Activated CD4-positive, alpha-beta T cell treated with anti-CD3 and anti-CD28 coated beads, Interleukin-2, amount 10 ng/mL, durations not matched to agents 7 days and 5 days (primary cell): ENCODE data around the gene TP73. TPM values are rescaled to one million over a fixed set of nuclear protein-coding genes. Genes with fewer than 3 reads are reported as not detected.
A peak's percentile ranks its signal among the peaks of the same experiment; 100 is the strongest.

Experiments used
- CTCF ChIA-PET: fragments of 350-600 bp; sonication (Branson Sonifier 250); formaldehyde crosslinking; loops from one replicate; lab custom pipeline; 2021; ENCODE audit warnings: antibody characterized with exemption; lab: Charles Lee
- POLR2A ChIA-PET: fragments of 350-600 bp; sonication (Branson Sonifier 250); formaldehyde crosslinking; loops from one replicate; lab custom pipeline; 2021; ENCODE audit warnings: antibody characterized with exemption; lab: Charles Lee
- DNase-seq: peaks from one replicate; pipeline ENCODE4 v3.0.0-alpha.2; 2020
- H3K27ac Mint-ChIP-seq: one replicate; pipeline ENCODE4 v1.8.0; 2021; ENCODE audit warnings: mild to moderate bottlenecking, moderate library complexity, mixed read lengths
- H3K27me3 Mint-ChIP-seq: one replicate; pipeline ENCODE4 v1.8.0; 2021; ENCODE audit warnings: mixed read lengths
- H3K36me3 Mint-ChIP-seq: one replicate; pipeline ENCODE4 v1.8.0; 2021; ENCODE audit warnings: low read depth, mixed read lengths
- H3K4me1 Mint-ChIP-seq: one replicate; pipeline ENCODE4 v1.8.0; 2021; ENCODE audit warnings: mixed read lengths
- H3K4me3 Mint-ChIP-seq: one replicate; pipeline ENCODE4 v1.8.0; 2021; ENCODE audit warnings: mild to moderate bottlenecking, moderate library complexity, mixed read lengths
- H3K9me3 Mint-ChIP-seq: one replicate; pipeline ENCODE4 v1.8.0; 2021; ENCODE audit warnings: mixed read lengths
- total RNA-seq, 2 experiments: library from RNA; stranded (reverse); gene quantifications; one replicate each; pipeline ENCODE4 v1.2.3, GENCODE V29; 2021

TP73 gene
- total RNA-seq, 2 experiments from 2014 or later = 2.0 to 2.5 TPM

DNA sequence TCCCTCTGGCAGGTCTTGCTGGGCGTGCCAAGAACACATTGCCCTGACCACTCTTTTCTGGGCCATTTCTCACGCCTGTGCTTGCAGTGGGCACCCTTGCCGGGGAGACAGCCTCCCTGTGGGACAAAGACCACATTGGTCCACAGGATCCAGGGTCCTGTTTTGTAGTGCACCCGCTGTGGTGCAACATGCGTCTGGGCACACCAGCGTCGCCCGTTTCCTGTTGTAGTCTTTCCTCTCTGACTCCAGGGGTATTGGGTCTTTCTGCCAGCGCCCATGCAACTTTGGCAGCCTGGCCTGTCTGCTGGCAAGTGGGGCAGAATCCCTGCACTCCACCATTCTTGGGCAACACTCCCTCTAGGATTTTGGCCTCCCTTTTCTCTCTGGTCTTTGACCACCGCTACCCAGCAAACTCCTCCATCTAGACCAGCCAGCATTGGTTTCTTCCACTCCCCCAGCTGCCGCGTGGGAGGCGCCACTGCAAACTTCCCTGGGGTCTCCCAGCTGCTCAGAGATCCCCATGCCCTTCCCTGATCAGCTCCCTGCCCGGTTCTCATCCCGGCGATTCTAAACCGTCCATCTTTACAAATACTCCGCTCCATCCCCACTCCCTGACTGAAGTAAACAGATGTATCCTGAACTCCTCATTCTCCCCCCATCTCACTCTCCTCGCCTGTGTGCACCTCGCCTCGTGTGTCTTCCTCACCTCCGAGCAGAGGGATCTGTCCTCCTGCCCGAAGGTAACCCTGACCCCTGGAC lies 28.7 kb upstream of the TP73 start:
- ChIA-PET POLR2A (no interaction called here), CTCF (no interaction called here)
- Mint-ChIP-seq H3K9me3 (no peaks in the 10 kb centered on the region), H3K4me3 (peak overlapping the region; percentile 96), H3K27ac (peak overlapping the region; percentile 95), H3K4me1 (peaks cover 39% of the 10 kb centered on the region), H3K36me3 (peaks cover 7% of the 10 kb centered on the region), H3K27me3 (no peaks in the 10 kb centered on the region)
- DNase-seq = no peak

DNA sequence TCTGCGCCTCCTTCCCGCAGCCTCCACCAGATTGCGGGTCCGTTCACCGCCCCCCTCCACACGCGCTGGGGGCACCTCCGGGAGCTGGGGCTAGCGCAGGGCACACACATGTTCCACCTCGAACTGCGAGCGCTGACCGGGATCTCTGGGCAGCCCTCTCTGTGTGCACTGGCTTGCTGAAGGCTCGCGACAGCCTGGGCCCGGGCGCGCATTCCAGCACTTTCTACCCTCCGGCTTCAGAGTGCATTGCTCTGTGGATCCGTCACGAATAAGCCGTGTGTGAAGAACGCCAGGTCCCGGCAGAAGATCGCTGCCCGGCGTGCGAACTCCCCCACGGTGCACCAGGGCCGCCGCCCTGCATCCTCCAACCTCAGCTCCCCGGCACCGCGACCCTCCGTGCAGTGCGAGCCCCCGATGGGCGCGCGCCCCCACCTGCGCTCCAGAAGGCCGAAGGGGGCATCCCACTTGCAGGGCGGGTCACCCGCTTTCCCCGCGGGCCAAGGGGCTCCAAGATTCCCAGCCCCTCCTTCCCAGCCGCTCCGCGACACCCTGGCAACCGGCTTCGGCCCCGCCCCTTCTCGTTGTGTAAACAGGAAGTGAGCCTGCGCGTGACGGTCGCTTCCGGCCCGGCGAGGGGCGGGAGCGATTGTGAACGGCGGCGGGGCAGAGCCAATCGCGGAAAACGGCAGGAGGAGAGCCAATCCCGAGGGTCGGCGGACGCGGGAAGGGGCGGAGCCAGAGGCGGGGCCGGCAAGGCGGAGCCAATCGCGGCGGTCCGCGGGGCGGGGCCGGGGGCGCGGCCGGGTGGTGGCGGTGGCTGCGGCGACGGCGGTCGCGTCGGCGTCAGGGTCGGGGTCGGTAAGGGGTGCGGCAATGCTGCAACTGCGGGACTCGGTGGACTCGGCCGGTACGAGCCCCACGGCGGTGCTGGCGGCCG lies 27.8 kb upstream of the TP73 start, which contains the start of gene TPRG1L:
Gene TPRG1L, plus strand, starts transcription at position 816 of the 937 bp plus-strand sequence. Its CDS starts 58 bp downstream, at position 874.
- Mint-ChIP-seq H3K9me3 (no peaks in the 10 kb centered on the region), H3K27me3 (no peaks in the 10 kb centered on the region), H3K36me3 (peaks cover 9% of the 10 kb centered on the region), H3K27ac (peak within 1 kb of the TSS; percentile 95), H3K4me1 (peaks cover 34% of the 10 kb centered on the region), H3K4me3 (peak within 1 kb of the TSS; percentile 96)
- ChIA-PET POLR2A (no interaction called here), CTCF (no interaction called here)
- peak; percentile 98 for DNase-seq

DNA sequence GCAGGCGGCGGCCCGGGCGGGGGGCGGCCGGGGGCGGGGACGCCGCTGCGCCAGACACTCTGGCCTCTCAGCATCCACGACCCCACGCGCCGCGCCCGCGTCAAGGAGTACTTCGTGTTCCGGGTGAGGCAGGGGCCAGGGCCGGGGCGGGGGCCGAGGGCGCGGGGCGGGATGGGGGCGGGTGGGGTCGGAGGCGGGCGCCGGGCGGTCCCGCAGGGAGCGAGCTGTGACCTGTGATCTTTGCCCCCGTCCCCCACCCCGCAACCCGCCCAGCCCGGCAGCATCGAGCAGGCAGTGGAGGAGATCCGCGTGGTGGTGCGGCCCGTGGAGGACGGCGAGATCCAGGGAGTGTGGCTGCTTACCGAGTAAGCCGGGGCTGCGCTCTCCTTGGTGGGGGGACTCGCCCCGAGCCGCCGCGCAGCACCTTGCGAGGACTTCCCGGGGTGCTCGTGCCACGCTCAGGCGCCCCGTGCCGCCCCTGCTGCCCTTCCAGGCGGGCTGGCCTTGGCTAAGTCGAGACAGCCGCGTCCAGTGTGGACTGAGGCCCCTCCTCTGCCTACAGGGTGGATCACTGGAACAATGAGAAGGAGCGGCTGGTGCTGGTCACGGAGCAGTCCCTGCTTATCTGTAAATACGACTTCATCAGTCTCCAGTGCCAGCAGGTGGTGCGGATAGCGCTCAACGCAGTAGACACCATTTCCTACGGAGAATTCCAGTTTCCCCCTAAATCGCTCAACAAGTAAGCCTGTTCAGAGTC lies 27.0 kb upstream of the TP73 start:
- no peak for DNase-seq
- CTCF ChIA-PET = interaction anchor here (0.9 kb wide), 1 partner anchor 10 kb away, joined by 5 read pairs; no protein-coding TSS in a partner anchor
- Mint-ChIP-seq H3K27me3 (no peaks in the 10 kb centered on the region), H3K9me3 (no peaks in the 10 kb centered on the region), H3K4me3 (peak overlapping the region; percentile 96), H3K36me3 (peaks cover 11% of the 10 kb centered on the region), H3K4me1 (peaks cover 28% of the 10 kb centered on the region), H3K27ac (peak overlapping the region; percentile 95)
- POLR2A ChIA-PET = no interaction called here

- H3K9me3 Mint-ChIP-seq = no peaks in the 10 kb centered on the region
- peak overlapping the region; percentile 96 for H3K4me3 Mint-ChIP-seq
- peak overlapping the region; percentile 79 for H3K27ac Mint-ChIP-seq
- POLR2A ChIA-PET = no interaction called here
- H3K36me3 Mint-ChIP-seq = peaks cover 11% of the 10 kb centered on the region
- no peak for DNase-seq
- CTCF ChIA-PET = interaction anchor here (0.6 to 0.9 kb wide), 3 partner anchors 9 to 1654 kb away, joined by 3 to 5 read pairs (median 5); no protein-coding TSS in a partner anchor
- H3K4me1 Mint-ChIP-seq = peaks cover 28% of the 10 kb centered on the region
- H3K27me3 Mint-ChIP-seq = no peaks in the 10 kb centered on the region
Observed at GRCh38 chr1:3626025-3626424, 26.3 kb upstream of the TP73 start.

DNA sequence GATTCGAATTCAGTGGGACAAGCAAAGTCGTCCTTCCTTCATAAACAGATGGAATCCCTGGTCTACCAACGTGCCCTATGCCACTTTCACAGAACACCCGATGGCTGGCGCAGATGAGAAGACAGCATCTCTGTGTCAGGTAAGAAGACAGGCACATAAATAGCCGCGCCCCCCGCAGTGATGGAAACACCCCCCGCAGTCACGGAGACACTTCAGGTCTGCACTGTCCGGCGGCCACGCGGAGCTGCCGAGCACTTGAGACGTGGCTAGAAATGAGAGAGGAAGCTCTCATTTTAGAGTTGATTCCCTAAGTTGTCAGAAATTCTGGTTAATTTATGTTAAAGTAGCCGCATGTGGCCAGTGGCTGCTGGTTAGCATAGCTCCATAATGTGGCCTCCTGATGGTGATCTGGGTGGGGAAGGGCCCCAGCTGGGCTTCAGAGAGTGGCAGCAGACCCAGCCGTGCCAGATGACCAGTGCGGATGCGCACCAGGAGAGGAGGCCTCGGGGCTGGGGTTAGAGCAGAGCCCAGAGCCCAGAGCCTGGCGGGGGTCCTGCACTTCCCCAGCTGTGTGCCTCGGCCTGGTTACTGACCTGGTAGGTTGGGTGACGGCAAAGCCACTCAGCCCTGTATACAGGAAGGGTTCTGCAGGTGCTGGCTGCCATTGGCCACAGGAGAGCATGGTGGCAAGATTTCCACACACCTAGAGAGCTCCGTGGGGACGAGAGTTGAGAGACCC lies 24.6 kb upstream of the TP73 start:
- Mint-ChIP-seq H3K27ac (no peak overlapping the region), H3K4me3 (no peak overlapping the region), H3K27me3 (no peaks in the 10 kb centered on the region), H3K36me3 (peaks cover 11% of the 10 kb centered on the region), H3K9me3 (no peaks in the 10 kb centered on the region), H3K4me1 (peaks cover 24% of the 10 kb centered on the region)
- no peak for DNase-seq
- ChIA-PET CTCF (interaction anchor here (1.1 kb wide), 1 partner anchor 9 kb away, joined by 4 read pairs; no protein-coding TSS in a partner anchor), POLR2A (no interaction called here)

GRCh38 chr1:3628445-3628844 lies 23.9 kb upstream of the TP73 start:
- Mint-ChIP-seq H3K4me3 (no peak overlapping the region), H3K4me1 (peaks cover 16% of the 10 kb centered on the region), H3K9me3 (no peaks in the 10 kb centered on the region), H3K36me3 (peaks cover 11% of the 10 kb centered on the region), H3K27ac (no peak overlapping the region), H3K27me3 (no peaks in the 10 kb centered on the region)
- DNase-seq = no peak
- ChIA-PET CTCF (interaction anchor here (1.1 kb wide), 1 partner anchor 9 kb away, joined by 4 read pairs; no protein-coding TSS in a partner anchor), POLR2A (no interaction called here)

- H3K36me3 Mint-ChIP-seq = peaks cover 9% of the 10 kb centered on the region
- no peak overlapping the region for H3K4me3 Mint-ChIP-seq
- CTCF ChIA-PET = interaction anchor here (0.8 to 1.2 kb wide), 3 partner anchors 9 to 10 kb away, joined by 3 to 5 read pairs (median 3); no protein-coding TSS in a partner anchor
Observed at GRCh38 chr1:3629561-3630160, 22.7 kb upstream of the TP73 start.

GRCh38 chr1:3630161-3630611 lies 22.1 kb upstream of the TP73 start:
- Mint-ChIP-seq H3K27me3 (no peaks in the 10 kb centered on the region), H3K4me1 (peaks cover 8% of the 10 kb centered on the region), H3K4me3 (no peak overlapping the region), H3K27ac (peak overlapping the region; percentile 78), H3K9me3 (no peaks in the 10 kb centered on the region), H3K36me3 (peaks cover 10% of the 10 kb centered on the region)
- DNase-seq = no peak
- ChIA-PET CTCF (interaction anchor here (1.2 kb wide), 2 partner anchors 9 to 10 kb away, joined by 3 to 5 read pairs; no protein-coding TSS in a partner anchor), POLR2A (no interaction called here)

More at GRCh38 chr1:3629561-3630160, 22.7 kb upstream of the TP73 start:
- Mint-ChIP-seq H3K4me1 (peaks cover 8% of the 10 kb centered on the region), H3K27me3 (no peaks in the 10 kb centered on the region), H3K27ac (peak overlapping the region; percentile 9), H3K9me3 (no peaks in the 10 kb centered on the region)
- POLR2A ChIA-PET = no interaction called here
- no peak for DNase-seq

DNA sequence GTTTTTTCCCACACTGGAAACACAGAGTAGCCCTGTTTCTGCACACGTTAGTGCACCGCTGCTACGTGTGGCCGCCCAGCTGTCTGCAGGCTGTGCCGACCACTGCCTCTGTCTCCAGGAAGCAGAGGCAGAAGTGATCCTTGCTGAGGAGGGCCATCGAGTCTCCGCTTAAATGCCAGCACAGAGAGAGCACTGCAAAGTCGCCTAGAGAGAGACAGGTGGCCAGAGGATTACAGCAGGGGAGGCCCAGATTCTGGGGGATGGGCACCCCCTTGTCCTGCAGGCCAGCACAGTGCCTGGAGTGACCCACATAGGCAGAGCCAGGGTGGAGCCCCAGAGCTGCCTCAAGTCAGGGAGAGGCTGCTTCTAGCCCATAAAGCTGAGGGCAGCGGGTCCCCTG lies 21.4 kb upstream of the TP73 start:
- ChIA-PET CTCF (interaction anchor here (1.0 to 1.2 kb wide), 3 partner anchors 9 to 12 kb away, joined by 3 to 5 read pairs (median 4); no protein-coding TSS in a partner anchor), POLR2A (no interaction called here)
- Mint-ChIP-seq H3K27ac (no peak overlapping the region), H3K36me3 (peaks cover 11% of the 10 kb centered on the region), H3K27me3 (no peaks in the 10 kb centered on the region), H3K4me1 (peaks cover 4% of the 10 kb centered on the region), H3K4me3 (no peak overlapping the region), H3K9me3 (no peaks in the 10 kb centered on the region)
- no peak for DNase-seq

GRCh38 chr1:3631320-3632260 lies 20.7 kb upstream of the TP73 start:
- Mint-ChIP-seq H3K9me3 (no peaks in the 10 kb centered on the region), H3K36me3 (peaks cover 14% of the 10 kb centered on the region), H3K4me3 (no peak overlapping the region), H3K27me3 (no peaks in the 10 kb centered on the region), H3K27ac (no peak overlapping the region), H3K4me1 (no peaks in the 10 kb centered on the region)
- ChIA-PET CTCF (interaction anchor here (1.0 kb wide), 1 partner anchor 13 kb away, joined by 4 read pairs; no protein-coding TSS in a partner anchor), POLR2A (no interaction called here)
- no peak for DNase-seq
